Panc1 (cell line): ENCODE results near the gene SFXN3.

Experiments used
- CTCF ChIP-seq: fragments of 450-650 bp; IDR thresholded peaks from 2 replicates; pipeline ENCODE4 v1.5.1; 2017; ENCODE audit warnings: mild to moderate bottlenecking
- POLR2AphosphoS5 ChIP-seq: IDR thresholded peaks from 2 replicates; pipeline ENCODE4 v1.6.1; 2012; ENCODE audit warnings: mild to moderate bottlenecking, low read depth, low read length, moderate library complexity
- REST ChIP-seq, 2 experiments: IDR thresholded peaks; 2 replicates each; pipeline ENCODE4 v1.6.1; 2011 to 2012; ENCODE audit warnings: low read depth in 2 of 2, control low read depth in 1 of 2, low read length in 1 of 2, mild to moderate bottlenecking in 1 of 2, moderate library complexity in 1 of 2; ENCODE audit not compliant: insufficient read depth in 1 of 2
- SIN3A ChIP-seq: IDR thresholded peaks from 2 replicates; pipeline ENCODE4 v1.6.1; 2012; ENCODE audit warnings: low read depth, mild to moderate bottlenecking, low read length, moderate library complexity, borderline replicate concordance; ENCODE audit not compliant: insufficient read depth
- TCF7L2 ChIP-seq: IDR thresholded peaks from 2 replicates; pipeline ENCODE4 v1.6.1; 2011; ENCODE audit warnings: mild to moderate bottlenecking, low read depth, low read length, inconsistent platforms

- no peak for TF ChIP-seq CTCF
- TF ChIP-seq TCF7L2, result no peak
- no peak for TF ChIP-seq SIN3A
- no peak for TF ChIP-seq POLR2AphosphoS5
- TF ChIP-seq REST (IDR thresholded peaks at IDR 0.05; ENCODE audit: insufficient read depth in 1 of 2, low read depth in 2 of 2, low read length in 1 of 2), result no peak
Observed at GRCh38 chr10:101008823-101009423, 22.1 kb upstream of the SFXN3 start.
